ENCODE measurements around the gene AUTS2. TPM values are rescaled to one million over a fixed set of nuclear protein-coding genes. Genes with fewer than 3 reads are reported as not detected.

The AUTS2 gene
- total and polyA plus RNA-seq, 10 of the 15 experiments (the other 5 are each of a cell fraction or from before 2014, with no cell fraction given) = 6.4 to 55.6 (median 21.6) TPM

GRCh38 chr7:70693321-70693685 is 1095.0 kb downstream of the AUTS2 start (continued):
- TF ChIP-seq, protein P1, sequence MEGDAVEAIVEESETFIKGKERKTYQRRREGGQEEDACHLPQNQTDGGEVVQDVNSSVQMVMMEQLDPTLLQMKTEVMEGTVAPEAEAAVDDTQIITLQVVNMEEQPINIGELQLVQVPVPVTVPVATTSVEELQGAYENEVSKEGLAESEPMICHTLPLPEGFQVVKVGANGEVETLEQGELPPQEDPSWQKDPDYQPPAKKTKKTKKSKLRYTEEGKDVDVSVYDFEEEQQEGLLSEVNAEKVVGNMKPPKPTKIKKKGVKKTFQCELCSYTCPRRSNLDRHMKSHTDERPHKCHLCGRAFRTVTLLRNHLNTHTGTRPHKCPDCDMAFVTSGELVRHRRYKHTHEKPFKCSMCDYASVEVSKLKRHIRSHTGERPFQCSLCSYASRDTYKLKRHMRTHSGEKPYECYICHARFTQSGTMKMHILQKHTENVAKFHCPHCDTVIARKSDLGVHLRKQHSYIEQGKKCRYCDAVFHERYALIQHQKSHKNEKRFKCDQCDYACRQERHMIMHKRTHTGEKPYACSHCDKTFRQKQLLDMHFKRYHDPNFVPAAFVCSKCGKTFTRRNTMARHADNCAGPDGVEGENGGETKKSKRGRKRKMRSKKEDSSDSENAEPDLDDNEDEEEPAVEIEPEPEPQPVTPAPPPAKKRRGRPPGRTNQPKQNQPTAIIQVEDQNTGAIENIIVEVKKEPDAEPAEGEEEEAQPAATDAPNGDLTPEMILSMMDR (IDR thresholded peaks at IDR 0.05 in 2 of 3, conservative IDR thresholded peaks at IDR 0.05 in 1 of 3; ENCODE audit: control insufficient read depth in 2 of 3, extremely low read depth in 1 of 3, insufficient read depth in 1 of 3, low read depth in 3 of 3, low read length in 3 of 3) = no peak
- TF ChIP-seq CBX5 (IDR thresholded peaks at IDR 0.05; ENCODE audit: low read depth) (no peak), MTA3 (IDR thresholded peaks at IDR 0.05; ENCODE audit: borderline replicate concordance, low read length) (no peak), HSF1 (IDR thresholded peaks at IDR 0.05; ENCODE audit: low read depth, low read length) (no peak), MEF2B (IDR thresholded peaks at IDR 0.05; ENCODE audit: partially characterized antibody, poor library complexity, severe bottlenecking) (no peak), ZNF24 (IDR thresholded peaks at IDR 0.05) (no peak), HDAC2 (IDR thresholded peaks at IDR 0.05) (no peak)

All from GM12878 (cell line).